Activated CD4-positive, CD25-positive, alpha-beta regulatory T cell treated with anti-CD3 and anti-CD28 coated beads, Interleukin-2, amount 50 U/mL, for 72 hours (primary cell): ENCODE data around the gene CD79B.

Experiments used
- DNase-seq: peaks from one replicate; pipeline ENCODE4 v3.0.0; 2021

CD79B gene

DNA sequence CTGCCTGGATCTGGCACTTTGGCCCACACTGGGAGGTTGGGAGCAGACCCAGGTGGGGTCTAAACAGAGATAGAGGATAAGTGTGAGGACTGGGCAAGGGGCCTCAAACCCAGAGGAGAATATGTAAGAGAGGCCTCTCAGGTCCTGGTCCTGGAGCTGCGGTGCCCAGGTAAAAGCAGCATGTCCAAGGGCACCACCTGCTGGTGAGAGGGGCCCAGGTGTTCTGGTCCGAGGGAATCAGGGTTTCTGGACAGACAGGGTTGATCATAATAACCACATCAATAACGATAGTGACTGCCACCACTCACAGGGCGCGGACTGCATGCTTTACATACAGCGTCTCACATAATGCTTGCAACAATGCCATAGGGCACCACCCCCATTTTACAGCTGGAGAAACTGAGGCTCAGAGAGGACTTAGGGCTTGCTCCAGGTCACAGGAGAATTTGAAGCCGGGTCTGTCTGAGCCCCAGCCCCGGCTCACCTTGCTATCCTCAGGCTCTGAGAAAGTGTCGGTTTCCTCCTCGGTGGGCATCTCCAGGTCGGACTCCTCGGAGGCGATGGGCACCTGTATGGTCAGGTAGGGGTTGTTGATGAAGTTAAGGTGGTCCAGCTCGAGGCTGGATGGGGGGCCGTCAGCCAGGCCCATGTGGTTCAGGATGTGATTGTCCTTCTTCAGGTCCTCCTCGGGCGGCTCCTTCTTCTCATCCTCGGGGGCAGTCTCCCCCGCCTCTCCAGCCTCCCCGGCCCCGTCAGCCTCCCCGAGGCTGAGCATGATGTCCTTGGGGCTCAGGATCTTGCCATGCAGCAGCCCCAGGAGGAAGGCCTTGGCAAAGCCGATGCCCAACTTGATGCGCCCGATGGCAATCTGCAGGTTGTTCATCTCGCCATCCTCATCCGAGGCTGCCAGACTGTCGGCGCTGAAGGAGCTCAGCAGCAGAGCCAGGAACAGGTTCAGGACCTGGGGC, 19.1 kb upstream of the CD79B start:
- DNase-seq, result no peak

DNA sequence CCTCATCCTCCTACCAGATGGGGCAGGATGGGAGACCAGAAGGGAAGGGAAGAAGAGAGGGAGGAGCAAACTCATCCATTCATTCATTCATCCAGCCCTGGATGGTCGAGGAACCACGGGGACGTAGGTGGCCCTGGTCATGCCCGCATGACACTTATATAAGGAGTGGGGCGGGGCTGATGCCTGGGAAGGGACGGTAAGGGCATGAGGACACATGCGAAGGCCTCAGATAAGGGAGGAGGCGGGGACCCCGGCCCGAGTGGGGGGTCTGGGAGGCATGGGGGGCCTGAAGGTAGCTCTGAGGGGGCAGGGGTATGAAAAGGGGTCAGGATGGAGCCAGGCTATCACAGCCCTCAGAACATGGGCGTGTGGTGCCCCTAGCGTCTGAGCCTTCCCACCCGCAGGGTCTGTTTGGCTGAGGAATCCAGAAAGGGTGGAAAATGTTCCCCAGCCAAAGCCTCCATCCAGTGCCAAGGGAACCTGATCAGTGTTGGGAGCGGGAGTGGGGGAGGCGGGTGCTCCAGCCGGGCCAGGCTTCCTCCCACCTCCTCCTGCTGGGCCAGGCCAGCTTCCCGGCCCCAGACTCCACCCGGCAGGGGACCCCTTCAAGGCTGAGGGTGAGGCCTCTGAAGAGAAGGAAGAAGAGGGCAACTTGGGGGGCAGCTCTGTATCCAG, 17.6 kb upstream of the CD79B start:
- DNase-seq, result no peak

DNA sequence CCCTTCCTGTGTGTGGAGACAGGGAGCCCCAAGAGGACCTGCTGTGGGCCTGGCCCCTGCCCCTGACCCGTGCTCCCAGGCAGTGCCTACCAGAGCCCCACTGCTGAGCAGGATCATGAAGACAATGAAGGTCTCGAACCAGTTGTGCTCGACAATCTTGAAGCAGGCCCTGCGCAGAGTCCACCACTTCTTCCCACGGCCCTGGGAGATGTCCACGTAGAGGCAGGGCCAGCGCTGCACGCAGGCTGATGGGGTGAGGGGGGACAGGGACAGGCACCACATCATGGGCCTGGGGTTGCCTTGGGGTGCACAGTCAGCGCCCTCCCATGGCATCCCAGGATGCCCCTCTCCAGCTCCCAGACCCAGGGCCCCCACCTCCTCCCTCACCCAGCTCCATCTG, 16.4 kb upstream of the CD79B start:
- DNase-seq, result no peak

DNA sequence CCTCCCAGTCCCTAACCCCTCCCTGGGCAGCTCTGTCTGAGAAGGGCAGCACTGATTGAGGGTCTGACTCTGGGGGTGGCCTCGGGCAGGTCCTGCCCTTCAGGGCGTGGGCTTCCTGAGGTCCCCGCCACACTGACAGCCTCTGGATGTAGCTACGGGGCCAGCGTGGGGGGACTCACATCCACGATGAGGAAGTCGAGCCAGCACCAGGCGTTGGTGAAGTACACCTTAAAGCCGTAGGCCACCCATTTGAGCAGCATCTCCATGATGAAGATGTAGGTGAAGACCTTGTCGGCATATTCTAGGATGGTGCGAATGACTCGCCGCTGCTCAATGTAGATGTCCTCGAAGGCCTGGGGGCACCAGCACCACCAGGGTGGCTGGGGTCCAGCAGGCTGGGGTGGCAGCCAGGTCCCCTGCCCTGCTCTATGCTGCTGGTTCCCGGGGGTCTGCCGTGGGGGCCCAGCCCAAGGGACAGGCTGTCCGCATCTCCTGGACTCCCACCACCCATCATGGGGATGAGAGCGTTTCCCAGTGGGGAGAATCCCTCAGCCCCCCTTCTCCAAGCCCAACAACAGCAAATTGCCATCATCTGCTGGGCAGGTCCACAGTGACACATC, 15.7 kb upstream of the CD79B start:
- no peak for DNase-seq

DNA sequence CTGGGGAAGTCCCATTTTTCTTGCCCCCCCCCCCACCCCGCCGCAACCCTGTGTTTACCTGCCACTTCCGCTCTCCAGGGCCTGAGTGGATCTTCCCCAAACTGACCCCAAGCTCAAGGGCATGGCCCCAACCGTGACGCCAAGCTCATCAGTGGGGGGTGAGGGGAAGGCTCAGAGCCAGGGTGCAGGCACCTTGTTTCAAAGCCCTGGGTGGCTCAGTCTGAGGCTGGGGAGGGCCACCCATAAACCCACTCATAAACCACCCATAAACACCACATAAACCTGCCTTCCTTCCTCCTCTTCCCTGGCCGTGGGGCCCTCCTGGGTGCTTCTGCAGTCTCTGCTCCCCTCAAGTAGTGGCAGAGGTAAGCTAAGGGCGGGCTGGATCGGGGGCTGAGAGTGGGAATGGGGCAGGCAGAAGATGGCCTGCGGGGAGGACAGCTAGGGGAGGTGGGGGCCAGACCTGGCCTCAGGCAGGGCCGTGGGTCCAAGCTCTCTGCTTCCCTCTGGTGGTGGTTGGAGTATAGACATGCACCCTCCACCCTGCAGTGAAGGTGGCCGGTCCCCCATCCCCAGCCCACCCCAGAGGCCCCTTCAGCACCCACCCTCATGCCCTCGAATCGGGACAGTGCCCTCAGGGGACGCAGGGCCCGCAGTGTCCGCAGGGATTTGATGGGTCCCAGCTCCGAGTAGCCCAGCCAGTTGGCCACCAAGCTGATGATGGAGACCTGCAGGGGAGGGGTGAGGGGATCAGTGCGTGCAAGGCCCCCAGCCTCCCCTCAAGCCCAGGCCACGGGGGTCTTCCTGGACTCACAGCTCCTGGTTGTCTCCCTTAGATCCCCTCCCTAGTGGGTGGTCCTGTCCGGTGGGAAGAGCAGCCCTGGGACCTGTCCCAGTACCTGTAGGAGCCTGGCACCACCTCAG, 14.6 kb upstream of the CD79B start:
- DNase-seq, result peak; percentile 69

DNA sequence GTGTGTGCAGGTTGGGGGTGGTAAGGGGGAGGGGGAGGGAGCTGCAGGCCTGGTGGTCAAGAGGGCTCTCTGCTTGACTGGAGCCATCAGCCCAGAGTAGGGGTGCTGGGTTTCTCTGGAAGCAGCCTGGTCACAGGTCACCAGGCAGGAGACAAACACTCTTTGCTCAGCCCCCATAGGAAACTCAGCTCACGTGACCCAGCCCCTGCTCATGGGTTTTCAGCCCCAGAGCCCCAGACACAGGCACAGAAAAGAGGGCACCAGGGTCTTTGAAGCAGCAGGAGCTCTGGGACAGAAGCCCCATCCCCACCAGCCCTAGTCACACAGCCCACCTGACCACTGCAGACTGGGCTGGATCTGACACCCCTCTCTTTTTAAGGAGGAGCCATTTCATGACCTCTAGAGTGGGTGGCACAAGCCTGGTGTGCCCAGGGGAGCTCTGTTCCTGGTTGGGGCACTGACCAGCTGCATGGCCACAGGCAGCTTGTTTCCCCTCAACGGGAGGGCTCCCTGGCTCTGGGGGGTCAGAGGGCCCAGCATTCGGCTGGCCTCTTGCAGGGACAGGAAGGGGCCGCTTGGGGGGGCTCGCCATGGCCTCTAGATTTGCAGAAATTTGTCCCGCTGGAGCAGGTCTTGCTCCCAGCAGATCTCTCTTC, 13.8 kb upstream of the CD79B start:
- DNase-seq, result no peak

DNA sequence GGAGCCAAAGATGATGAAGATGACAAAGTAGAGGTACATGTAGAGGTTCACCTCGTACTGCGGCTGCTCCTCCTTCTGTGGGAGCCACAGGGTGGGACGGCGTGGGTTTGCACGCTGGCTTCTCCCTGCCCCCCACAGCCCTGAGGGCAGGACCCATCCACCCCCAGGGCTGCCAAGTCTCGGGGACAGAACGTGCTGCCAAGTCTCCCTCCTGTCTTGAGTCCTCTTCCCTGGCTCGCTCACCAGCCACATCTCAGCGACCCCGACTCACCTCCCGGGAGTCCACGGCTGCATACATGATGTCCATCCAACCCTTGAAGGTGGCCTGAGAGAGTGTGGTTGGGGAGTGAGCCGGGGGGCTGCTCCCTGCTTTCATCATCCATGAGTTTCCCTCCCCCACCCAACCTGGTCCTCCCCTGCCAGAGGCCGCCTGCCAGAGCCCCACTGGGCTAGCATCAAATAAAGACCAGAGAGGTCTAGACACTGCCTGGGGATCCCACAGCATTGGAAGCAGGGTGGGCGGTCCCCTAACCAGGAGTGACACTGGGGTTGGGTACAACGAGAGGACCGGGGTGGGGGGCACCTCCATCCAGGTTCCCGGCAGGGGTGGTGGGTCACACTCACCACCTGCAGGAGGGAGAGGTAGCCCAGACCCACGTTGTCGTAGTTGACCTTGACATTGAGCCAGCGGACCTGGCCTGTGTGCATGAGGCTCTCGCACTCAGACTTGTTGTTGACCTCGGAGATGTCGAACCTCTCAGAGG, 12.8 kb upstream of the CD79B start:
- DNase-seq, result no peak

DNA sequence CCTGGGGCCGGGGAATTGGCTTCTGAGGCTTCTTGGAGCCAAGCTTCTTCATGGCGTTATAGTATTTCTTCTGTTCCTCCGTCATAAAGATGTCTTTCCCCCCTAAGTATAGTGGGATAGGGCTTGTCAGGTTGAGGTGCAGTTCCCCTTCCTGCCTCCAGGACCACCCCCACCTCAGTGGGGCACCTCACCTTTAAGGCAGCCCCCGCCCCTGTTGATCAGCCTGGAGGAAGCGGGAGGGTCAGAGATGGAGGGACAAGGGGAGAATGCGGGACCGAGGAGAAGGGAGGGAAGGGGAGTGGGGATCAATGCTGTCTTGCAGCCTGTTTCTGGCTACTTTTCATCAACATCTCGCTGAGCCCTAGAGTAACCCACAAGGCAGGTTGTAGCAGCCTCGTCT, 11.6 kb upstream of the CD79B start:
- DNase-seq, result no peak

DNA sequence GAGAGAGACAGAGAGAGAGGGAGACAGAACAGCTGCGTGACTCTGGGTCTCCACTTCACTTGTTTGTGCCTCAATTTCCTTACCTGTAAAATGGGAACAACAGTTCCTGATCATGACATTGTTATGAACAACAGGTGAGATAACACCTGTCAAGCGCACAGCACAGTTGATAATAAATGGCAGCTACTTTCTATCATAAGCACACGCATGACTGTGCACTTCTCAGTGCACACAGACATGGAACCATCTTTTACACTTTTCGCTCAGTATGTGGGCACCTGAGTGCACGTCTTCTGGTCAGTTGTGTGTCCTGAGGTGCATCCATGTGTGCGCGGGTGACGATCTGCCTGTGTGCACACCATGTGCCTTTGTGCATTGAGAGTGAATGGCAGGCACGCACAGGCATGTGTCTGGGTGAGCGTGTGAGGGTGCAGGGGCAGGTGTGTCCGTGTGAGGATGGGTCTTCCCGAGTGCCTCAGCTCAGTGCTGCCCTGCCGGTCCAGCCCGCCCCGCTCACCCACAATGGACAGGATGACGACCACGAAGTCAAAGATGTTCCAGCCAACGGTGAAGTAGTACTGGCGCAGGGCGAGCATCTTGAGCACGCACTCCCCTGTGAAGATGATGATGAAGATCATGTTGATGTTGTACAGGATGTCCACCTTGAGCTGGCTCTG, 10.3 kb upstream of the CD79B start:
- no peak for DNase-seq

DNA sequence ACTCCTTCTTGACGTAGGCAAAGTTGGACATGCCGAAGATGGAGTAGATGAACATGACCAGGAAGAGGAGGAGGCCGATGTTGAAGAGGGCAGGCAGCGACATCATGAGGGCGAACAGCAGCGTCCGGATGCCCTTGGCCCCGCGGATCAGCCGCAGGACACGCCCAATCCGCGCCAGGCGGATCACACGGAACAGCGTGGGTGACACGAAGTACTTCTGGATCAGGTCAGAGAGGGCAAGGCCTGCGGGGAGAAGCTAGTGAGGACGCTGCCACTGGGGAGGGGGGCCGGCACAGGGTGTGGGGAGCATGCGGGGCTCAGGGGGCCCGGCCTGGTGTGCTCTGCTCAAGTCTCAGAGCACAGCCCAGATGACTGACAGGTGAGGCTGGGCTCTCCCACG, 9.6 kb upstream of the CD79B start:
- DNase-seq, result no peak

DNA sequence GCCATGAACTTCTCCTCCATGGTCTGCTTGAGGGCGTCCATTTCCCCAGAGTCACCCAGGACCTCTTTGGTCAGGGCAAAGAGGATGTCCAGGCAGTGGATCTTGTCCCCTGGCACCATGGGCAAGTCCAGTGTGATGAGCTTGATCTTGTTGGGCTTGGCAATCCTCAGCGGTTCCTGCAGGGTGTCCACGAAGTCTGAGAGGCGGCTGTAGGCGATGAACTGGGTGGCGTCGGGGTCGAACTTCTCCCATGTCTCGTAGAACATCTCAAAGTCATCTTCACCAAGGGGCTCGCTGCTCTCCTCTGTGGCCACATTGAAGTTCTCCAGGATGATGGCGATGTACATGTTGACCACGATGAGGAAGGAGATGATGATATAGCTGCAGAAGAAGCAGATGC, 9.0 kb upstream of the CD79B start:
- no peak for DNase-seq

DNA sequence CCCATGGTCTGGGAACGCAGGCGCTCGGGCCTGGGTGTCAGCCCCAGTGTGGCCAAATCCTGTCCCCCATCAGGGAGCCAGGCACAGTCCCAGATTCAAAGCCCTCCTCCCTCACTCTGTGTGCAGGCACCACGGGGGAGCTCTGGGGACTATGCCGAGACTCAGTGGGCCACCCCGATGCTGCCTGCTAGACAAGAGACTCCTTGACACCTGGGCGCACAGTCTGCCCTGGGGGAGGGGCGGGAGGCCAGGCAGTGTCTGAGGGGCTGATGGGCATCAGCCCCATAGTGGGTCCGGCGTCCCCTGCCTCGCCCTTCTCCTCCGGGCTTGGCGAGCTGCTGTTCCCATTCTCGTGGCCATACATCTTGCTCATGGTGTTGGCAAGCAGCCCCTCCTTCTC, 8.5 kb upstream of the CD79B start:
- DNase-seq, result no peak

DNA sequence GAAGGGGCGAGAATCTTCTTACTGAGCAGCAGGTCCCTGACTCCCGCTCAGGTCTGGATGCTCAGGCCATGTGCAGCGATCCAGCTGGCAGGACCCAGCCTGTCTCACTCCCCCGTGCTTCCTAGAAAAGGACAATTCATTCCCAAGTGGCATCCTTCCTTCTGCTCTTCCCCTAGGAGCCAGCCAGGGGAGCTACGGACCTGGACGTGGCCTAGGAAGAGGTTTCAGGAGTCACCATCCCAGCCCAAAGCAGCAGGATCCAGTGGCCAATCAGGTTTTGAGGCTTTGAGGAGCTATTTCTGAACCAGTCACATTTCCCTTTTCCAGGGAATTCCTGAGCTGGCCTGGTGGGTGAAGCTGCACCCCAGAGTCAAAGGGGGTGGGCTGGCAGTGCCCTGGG, 7.8 kb upstream of the CD79B start:
- no peak for DNase-seq

DNA sequence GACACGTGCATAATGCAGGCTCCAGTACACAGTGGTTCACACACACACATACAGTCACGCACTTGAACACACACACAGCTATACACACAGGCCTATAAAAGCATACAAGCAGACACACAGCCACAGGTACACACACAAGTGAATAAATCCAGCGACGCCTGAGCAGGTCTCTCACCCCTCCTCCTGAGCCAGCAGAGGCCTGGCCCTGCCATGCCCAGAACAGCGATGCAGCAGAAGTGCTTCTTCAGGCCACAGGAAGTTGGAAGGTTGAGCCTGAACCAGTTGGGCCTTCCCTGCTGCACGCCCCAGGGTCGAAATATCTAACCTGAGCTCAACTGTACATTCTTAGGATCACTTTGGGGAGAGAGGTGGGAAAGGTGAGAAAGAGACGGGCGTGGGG, 7.3 kb upstream of the CD79B start:
- DNase-seq, result no peak

DNA sequence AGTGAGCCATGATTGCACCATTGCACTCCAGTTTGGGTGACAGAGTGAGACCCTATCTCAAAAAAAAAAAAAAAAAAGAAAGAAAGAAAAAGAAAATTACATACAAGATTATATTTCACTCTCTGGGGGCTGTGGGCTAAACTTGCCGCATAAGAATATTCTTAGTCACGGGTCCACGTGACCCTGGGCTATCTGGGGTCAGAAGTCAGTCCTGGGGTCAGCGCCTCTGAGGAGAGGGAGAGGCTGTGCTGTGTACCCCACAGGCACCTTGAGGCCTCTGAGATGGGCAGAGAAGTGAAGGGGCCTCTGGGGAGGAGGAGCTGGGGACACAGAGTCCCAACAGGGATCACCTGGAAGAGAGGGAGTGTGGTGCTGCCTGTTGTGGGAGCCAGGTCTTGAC, 5.8 kb upstream of the CD79B start:
- no peak for DNase-seq

DNA sequence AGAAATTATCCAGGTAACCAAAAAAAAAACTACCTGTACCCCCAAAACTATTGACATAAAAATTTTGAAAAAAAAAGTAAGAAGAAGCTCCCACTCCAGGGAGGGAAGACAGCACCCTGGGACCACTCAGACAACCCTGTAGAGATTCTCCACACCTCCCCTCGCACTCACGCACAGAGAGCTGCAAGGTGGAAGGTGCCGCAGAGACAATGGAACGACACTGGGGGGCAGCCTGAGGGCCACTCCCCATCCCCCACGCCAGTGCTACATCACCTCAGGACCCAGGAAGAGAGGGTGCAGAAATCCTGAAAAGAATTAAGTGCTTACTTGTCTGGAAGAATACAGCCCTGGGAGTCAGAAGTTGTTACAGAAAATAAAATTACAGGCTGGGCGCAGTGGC, 5.2 kb upstream of the CD79B start:
- DNase-seq, result no peak

DNA sequence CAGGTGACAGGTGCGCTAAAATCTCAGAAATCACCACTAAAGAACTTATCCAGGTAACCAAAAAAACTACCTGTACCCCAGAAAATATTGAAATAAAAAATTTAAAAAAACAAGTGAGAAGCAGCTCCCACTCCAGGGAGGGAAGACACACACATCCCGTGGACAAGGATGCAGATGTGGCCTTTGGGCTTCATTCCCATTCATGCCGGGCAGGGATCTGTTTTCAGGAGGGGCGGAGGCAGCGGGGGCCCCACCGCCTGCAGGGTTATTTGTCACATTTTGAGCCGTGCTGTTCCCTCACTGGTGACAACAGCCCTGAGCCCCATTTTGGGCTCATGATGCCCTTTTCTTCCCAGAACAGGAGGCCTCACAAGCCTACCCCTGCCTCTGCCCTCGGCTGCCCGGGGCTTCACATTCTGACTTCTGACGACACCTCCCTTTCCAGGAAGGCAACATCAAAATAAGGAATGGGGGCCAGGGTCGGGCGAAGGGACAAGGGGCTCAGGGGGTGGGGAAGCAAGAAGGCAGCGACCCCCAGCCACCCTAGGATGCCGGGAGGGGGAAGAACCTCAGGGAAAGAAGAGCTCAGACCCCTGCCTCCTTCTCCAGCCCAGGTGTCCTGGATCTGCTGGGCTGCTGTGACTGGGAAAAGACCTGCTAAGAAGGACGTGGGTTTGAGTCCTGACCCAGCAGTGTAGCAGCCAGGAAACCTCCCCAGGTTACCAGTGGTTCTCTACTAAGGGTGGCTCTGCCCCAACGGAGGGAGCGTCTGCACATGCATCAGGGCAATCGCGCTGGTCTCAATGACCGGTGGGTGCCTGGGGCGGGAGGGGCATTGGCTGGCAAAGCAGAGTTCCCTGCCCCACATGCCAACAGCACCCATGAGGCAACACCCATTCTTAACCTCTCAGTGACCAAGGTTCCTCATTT, 2.3 kb upstream of the CD79B start:
- DNase-seq, result no peak

DNA sequence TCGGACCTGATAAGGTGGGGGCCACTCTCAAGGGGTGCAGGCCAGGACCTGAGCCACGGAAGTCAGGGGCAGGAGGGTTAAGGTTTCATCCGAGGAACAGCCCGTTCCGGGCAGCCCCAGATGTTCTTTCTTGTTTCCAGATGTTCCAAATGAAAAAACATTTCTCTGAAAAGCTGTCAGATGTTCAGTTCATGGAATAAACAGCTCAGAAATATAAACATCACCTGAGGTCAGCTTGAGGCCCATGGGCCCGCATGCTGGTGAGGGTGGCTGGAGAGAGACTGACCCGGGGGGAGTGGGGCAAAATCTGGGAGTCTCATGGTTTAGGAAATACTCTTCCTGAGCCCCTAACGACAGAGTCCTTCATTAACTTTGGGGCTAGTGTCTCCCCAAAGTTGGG, 1.5 kb upstream of the CD79B start:
- DNase-seq, result no peak

DNA sequence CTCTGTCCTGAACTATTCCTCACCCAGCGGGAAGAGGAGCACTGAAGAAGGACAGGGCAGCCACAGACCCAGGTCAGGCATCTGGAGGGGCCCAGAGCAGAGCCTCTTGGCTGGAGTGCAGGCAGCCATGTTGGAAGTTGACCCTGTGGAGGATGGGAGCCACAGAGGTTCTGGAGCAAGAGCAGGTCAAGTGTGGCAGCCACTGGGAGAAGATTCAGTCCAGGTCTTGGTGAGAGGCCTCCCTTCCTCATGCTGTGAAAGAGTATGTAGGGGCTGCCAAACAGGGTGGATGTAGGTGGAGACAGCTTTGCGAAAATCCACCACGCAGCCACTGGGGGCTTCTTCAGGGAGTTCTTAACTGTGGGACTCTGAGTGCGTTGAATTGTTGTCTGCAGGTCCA, 590 bp upstream of the CD79B start:
- DNase-seq, result no peak
